PC-3 (cell line): Measurements from ENCODE around the gene ISG20L2. TPM values are rescaled to one million over a fixed set of nuclear protein-coding genes. Genes with fewer than 3 reads are reported as not detected.

Source experiments
- ATAC-seq: fragments of 200-7000 bp; cut with Tn5 transposase; 2 replicates; pipeline ENCODE4 v1.9.1; 2020; ENCODE audit warnings: mild to moderate bottlenecking, moderate library complexity
- BruUV-seq: library from RNA; stranded (reverse); fragments of 400-500 nt; replicated peaks from 2 replicates; lab custom pipeline; 2021; lab: Mats Ljungman, UMichigan
- CTCF ChIA-PET: fragments of 300-600 bp; sonication (Branson Sonifier 250); formaldehyde crosslinking; loops from one replicate; lab custom pipeline; 2022; ENCODE audit warnings: antibody characterized with exemption; lab: Charles Lee
- POLR2A ChIA-PET: fragments of 300-600 bp; sonication (Branson Sonifier 250); formaldehyde crosslinking; loops from one replicate; lab custom pipeline; 2022; ENCODE audit warnings: antibody characterized with exemption; ENCODE audit not compliant: unreplicated experiment; lab: Charles Lee
- DNase-seq: peaks from one replicate; pipeline ENCODE4 v3.0.0-alpha.2; 2015
- H2AFZ ChIP-seq: fragments of 300-600 bp; sonication (generic); 2 replicates; pipeline ENCODE4 v1.6.0; 2016; ENCODE audit warnings: antibody characterized with exemption, low read length
- H3F3A ChIP-seq: fragments of 300-600 bp; sonication (generic); one replicate; pipeline ENCODE4 v1.6.0; 2017; ENCODE audit warnings: antibody characterized with exemption, low read length, control low read depth, mild to moderate bottlenecking; ENCODE audit not compliant: unreplicated experiment
- H3K27ac ChIP-seq: fragments of 300-600 bp; sonication (generic); 2 replicates; pipeline ENCODE4 v1.5.1; 2016; ENCODE audit warnings: mild to moderate bottlenecking, low read length
- H3K27me3 ChIP-seq: fragments of 300-600 bp; sonication (generic); 2 replicates; pipeline ENCODE4 v1.6.1; 2016; ENCODE audit warnings: low read length, mixed read lengths
- H3K36me3 ChIP-seq: fragments of 300-600 bp; sonication (generic); 2 replicates; pipeline ENCODE4 v1.6.1; 2016; ENCODE audit warnings: low read depth, mixed run types, low read length, mixed read lengths
- H3K4me1 ChIP-seq: fragments of 300-600 bp; sonication (generic); 2 replicates; pipeline ENCODE4 v1.5.1; 2016; ENCODE audit warnings: low read length; ENCODE audit not compliant: insufficient read depth
- H3K4me2 ChIP-seq: fragments of 300-600 bp; sonication (generic); 2 replicates; pipeline ENCODE4 v1.6.0; 2016; ENCODE audit warnings: low read length
- H3K4me3 ChIP-seq: fragments of 300-600 bp; sonication (generic); 2 replicates; pipeline ENCODE4 v1.5.1; 2016; ENCODE audit warnings: mild to moderate bottlenecking, low read length, mixed read lengths
- H3K79me2 ChIP-seq: fragments of 300-600 bp; sonication (generic); 2 replicates; pipeline ENCODE4 v1.6.1; 2017; ENCODE audit warnings: low read length, mixed read lengths
- H3K9ac ChIP-seq: fragments of 300-600 bp; sonication (generic); 2 replicates; pipeline ENCODE4 v1.6.0; 2016; ENCODE audit warnings: mild to moderate bottlenecking, low read length
- H3K9me2 ChIP-seq: fragments of 300-600 bp; sonication (generic); replicated peaks from 2 replicates; pipeline ENCODE4 v1.6.1; 2016; ENCODE audit warnings: mixed run types, low read length, mixed read lengths
- H3K9me3 ChIP-seq: fragments of 300-600 bp; sonication (generic); 2 replicates; pipeline ENCODE4 v1.6.1; 2016; ENCODE audit warnings: low read length, mixed read lengths
- H4K20me1 ChIP-seq: fragments of 300-600 bp; sonication (generic); 2 replicates; pipeline ENCODE4 v1.6.1; 2016; ENCODE audit warnings: low read length, mixed read lengths
- EZH2 ChIP-seq: fragments of 300-600 bp; sonication (generic); IDR thresholded peaks from one replicate; pipeline ENCODE4 v1.6.1; 2017; ENCODE audit warnings: antibody characterized with exemption, mild to moderate bottlenecking, low read length; ENCODE audit not compliant: unreplicated experiment
- EZH2phosphoT487 ChIP-seq: fragments of 300-600 bp; sonication (generic); IDR thresholded peaks from 2 replicates; pipeline ENCODE4 v1.6.1; 2018; ENCODE audit warnings: mild to moderate bottlenecking, antibody characterized with exemption, low read length, borderline replicate concordance
- intact Hi-C: fragments of 100-400 bp; cut with micrococcal nuclease; formaldehyde crosslinking; loops from 2 replicates; pipeline ENCODE4 v1.9.0; 2023
- total RNA-seq: library from RNA; depleted of rRNA; stranded (reverse); fragments of >200 nt; gene quantifications from 2 replicates; pipeline ENCODE4 v1.2.3, GENCODE V29; 2014
- TF ChIP-seq, protein P1 (sequence below): fragments of 300-600 bp; sonication (generic); conservative IDR thresholded peaks from 2 replicates; pipeline ENCODE4 v1.5.1; 2017; ENCODE audit warnings: antibody characterized with exemption, low read depth, mild to moderate bottlenecking, low read length

Gene ISG20L2
- total RNA-seq, 1 experiment from 2014 or later: 39.2 TPM

DNA sequence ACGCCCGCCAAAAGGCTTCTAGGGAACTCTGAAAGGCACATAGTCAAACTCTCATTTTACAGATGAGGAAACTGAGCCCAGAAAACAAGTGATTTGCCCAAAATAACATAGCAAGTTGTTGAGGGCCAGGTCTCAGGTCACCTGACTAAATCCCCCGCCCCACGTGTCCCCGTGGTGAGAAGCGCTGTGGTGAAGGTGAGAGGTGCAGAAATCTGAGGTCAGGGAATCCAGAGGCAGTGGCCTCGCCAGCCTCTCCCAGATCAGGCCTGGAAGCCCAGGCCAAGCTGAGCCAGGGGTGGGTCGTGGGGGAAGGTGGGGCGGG lies 17.8 kb upstream of the ISG20L2 start:
- BruUV-seq: no TSS peak
- Histone ChIP-seq H2AFZ (no peak overlapping the region), H3K36me3 (peaks cover 45% of the 10 kb centered on the region), H3K27ac (peak overlapping the region; percentile 99), H3K9me2 (no peaks in the 10 kb centered on the region), H3F3A (peaks cover 23% of the 10 kb centered on the region), H3K27me3 (no peaks in the 10 kb centered on the region), H3K4me2 (peak overlapping the region; percentile 100), H3K9ac (peak overlapping the region; percentile 99), H3K9me3 (no peaks in the 10 kb centered on the region), H3K79me2 (peaks cover 72% of the 10 kb centered on the region), H3K4me3 (peak overlapping the region; percentile 69), H3K4me1 (peaks cover 55% of the 10 kb centered on the region), H4K20me1 (0 out of 2 replicates have a peak, but pooled peaks cover 5% of the 10 kb centered on the region)
- CTCF ChIA-PET: interaction anchor here (0.5 kb wide), 1 partner anchor 122 kb away, joined by 3 read pairs; no protein-coding TSS in a partner anchor
- intact Hi-C loops: no loop called here
- TF ChIP-seq EZH2: no peak
- TF ChIP-seq EZH2phosphoT487: no peak
- TF ChIP-seq, protein P1, sequence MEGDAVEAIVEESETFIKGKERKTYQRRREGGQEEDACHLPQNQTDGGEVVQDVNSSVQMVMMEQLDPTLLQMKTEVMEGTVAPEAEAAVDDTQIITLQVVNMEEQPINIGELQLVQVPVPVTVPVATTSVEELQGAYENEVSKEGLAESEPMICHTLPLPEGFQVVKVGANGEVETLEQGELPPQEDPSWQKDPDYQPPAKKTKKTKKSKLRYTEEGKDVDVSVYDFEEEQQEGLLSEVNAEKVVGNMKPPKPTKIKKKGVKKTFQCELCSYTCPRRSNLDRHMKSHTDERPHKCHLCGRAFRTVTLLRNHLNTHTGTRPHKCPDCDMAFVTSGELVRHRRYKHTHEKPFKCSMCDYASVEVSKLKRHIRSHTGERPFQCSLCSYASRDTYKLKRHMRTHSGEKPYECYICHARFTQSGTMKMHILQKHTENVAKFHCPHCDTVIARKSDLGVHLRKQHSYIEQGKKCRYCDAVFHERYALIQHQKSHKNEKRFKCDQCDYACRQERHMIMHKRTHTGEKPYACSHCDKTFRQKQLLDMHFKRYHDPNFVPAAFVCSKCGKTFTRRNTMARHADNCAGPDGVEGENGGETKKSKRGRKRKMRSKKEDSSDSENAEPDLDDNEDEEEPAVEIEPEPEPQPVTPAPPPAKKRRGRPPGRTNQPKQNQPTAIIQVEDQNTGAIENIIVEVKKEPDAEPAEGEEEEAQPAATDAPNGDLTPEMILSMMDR: no peak
- no peak for DNase-seq
- no peak for ATAC-seq
- POLR2A ChIA-PET: no interaction called here

DNA sequence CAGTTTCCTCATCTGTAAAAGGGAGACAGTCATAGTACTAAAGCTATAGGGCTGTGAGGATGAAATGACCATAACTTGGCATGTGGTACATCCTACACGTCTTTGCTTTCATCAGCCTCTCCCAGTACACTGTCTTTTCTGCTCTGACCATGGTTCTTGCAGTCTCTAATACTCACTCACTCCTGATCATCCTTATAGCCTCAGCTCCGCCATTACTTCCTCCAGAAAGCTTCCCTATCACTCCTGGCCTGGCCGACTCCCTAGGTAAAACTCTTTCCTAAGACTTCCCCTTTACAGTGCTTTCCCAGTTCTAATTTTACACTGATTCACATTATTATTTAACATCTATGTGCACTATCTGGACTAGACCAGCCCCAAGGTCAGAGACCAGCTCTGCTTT lies 17.3 kb upstream of the ISG20L2 start:
- peaks cover 45% of the 10 kb centered on the region for H3K36me3 ChIP-seq
- peak overlapping the region; percentile 99 for H3K27ac ChIP-seq
- ChIA-PET POLR2A (no interaction called here), CTCF (no interaction called here)
- no peak overlapping the region for H2AFZ ChIP-seq
- H3K4me1 ChIP-seq: peaks cover 56% of the 10 kb centered on the region
- H3K9me3 ChIP-seq: no peaks in the 10 kb centered on the region
- no TSS peak for BruUV-seq
- H3K9ac ChIP-seq: peak overlapping the region; percentile 99
- peaks cover 23% of the 10 kb centered on the region for H3F3A ChIP-seq
- intact Hi-C loops: no loop called here
- no peaks in the 10 kb centered on the region for H3K27me3 ChIP-seq
- H4K20me1 ChIP-seq: 0 out of 2 replicates have a peak, but pooled peaks cover 5% of the 10 kb centered on the region
- TF ChIP-seq EZH2 (no peak), EZH2phosphoT487 (no peak)
- TF ChIP-seq, protein P1: no peak
- no peak for ATAC-seq
- peaks cover 68% of the 10 kb centered on the region for H3K79me2 ChIP-seq
- DNase-seq: no peak
- no peaks in the 10 kb centered on the region for H3K9me2 ChIP-seq
- peak overlapping the region; percentile 100 for H3K4me2 ChIP-seq
- H3K4me3 ChIP-seq: peak overlapping the region; percentile 69; the same call in 1 of the 2 replicates

DNA sequence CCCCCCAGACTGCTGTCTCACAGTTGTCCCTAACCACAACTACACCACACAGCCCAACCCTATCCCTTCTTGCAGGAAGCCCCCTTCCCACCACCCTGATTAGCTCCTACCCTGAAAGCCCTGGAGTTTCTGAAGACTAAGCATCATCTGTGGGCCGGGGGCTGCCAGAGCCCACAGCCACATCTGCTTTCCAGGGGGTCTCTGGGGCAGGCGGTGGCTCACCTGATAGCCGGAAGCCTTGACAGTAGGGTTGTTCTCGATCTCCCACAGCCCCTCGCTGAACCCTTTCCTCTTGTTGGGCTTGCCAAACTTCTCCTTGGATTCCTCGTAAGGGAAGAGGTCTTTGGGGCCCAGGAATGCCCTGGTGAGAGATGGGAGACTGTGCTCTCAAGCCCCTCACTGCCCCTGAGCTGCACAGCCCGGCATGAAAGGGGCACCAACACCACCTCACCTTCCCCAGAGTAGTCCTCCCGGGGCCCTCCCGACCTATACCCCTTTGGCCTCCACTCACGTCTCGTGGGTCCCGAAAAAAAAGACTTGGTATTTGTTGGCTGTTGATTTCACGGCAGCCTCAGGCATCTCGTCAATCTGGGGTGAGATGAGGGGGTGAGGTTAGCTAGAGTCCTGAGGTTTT lies 16.3 kb upstream of the ISG20L2 start:
- no peak overlapping the region for H3K4me2 ChIP-seq
- intact Hi-C loops: no loop called here
- no TSS peak for BruUV-seq
- H4K20me1 ChIP-seq: 0 out of 2 replicates have a peak, but pooled peaks cover 5% of the 10 kb centered on the region
- ChIA-PET POLR2A (no interaction called here), CTCF (interaction anchor here (0.7 kb wide), 1 partner anchor 56 kb away, joined by 6 read pairs; no protein-coding TSS in a partner anchor)
- H2AFZ ChIP-seq: no peak overlapping the region
- TF ChIP-seq EZH2phosphoT487 (no peak), EZH2 (no peak)
- TF ChIP-seq, protein P1: no peak
- H3K9ac ChIP-seq: no peak overlapping the region
- no peaks in the 10 kb centered on the region for H3K9me3 ChIP-seq
- H3K36me3 ChIP-seq: peaks cover 45% of the 10 kb centered on the region
- DNase-seq (no peak), ATAC-seq (no peak)
- H3K4me3 ChIP-seq: no peak overlapping the region
- no peaks in the 10 kb centered on the region for H3K27me3 ChIP-seq
- H3K79me2 ChIP-seq: peaks cover 68% of the 10 kb centered on the region
- H3F3A ChIP-seq: peaks cover 23% of the 10 kb centered on the region
- peaks cover 59% of the 10 kb centered on the region for H3K4me1 ChIP-seq
- no peaks in the 10 kb centered on the region for H3K9me2 ChIP-seq
- H3K27ac ChIP-seq: no peak overlapping the region
